Measurements from ENCODE around the gene SFMBT1. TPM values are rescaled to one million over a fixed set of nuclear protein-coding genes. Genes with fewer than 3 reads are reported as not detected.
"Not testable (repeated sequence)": the region's sequence is repeated elsewhere in the genome, so short reads cannot be mapped to it uniquely, and the experiment has no call there.

SFMBT1 gene
- total RNA-seq, 2 donors from 2014 or later: 6.9 to 10.3 TPM

DNA sequence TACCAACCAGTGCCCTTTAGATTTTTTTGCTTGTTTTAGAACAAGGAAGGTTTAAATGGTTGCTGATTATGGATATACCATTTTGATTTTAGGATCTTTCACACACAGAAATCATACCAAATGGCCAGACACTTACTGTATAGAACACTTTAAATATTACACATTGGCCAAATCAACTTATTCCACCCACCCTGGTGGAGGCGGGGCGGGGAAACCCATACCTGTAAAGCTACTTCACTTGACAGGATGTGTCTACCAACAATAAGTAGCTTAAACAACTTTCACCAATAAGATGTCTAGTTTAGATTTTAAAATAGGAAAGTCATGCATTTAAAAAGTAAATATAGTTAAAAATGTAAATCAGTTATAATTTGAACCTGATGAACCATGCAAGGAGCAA lies 17.0 kb upstream of the SFMBT1 start:
- no peak overlapping the region for H3K27ac ChIP-seq (ENCODE audit: low read depth, low read length)
- WGBS, 2 experiments (ENCODE audit: insufficient coverage in 1 of 2, insufficient read length in 1 of 2): 93% methylated on average over 2 of the region's 2 CpGs; no CpG with 5 or more reads in 1 of the 2 experiments
- H3K4me1 Mint-ChIP-seq: no peaks in the 10 kb centered on the region
- H3K9me3 Mint-ChIP-seq: no peaks in the 10 kb centered on the region
- H3K36me3 ChIP-seq (ENCODE audit: control insufficient read depth, insufficient read depth, low read length): no peaks in the 10 kb centered on the region
- no peaks in the 10 kb centered on the region for H3K4me1 ChIP-seq (ENCODE audit: control insufficient read depth, insufficient read depth, low read length)
- peaks cover 6% of the 10 kb centered on the region for H3K27me3 ChIP-seq (ENCODE audit: control insufficient read depth, insufficient read depth, low read length, poor library complexity, severe bottlenecking)
- H3K4me3 Mint-ChIP-seq: no peak overlapping the region
- TF ChIP-seq CTCF (conservative IDR thresholded peaks at IDR 0.05): no peak
- peaks cover 20% of the 10 kb centered on the region for H3K27me3 Mint-ChIP-seq (ENCODE audit: insufficient read depth)
- no peak overlapping the region for H3K4me3 ChIP-seq (ENCODE audit: low read length)
- H3K9ac ChIP-seq (ENCODE audit: extremely low read depth, low read length, poor library complexity, severe bottlenecking): no peak overlapping the region
- DNase-seq: no peak
- H3K36me3 Mint-ChIP-seq (ENCODE audit: low read depth): no peaks in the 10 kb centered on the region
- no peaks in the 10 kb centered on the region for H3K9me3 ChIP-seq (ENCODE audit: control insufficient read depth, low read length)
- no peak overlapping the region for H3K27ac Mint-ChIP-seq

DNA sequence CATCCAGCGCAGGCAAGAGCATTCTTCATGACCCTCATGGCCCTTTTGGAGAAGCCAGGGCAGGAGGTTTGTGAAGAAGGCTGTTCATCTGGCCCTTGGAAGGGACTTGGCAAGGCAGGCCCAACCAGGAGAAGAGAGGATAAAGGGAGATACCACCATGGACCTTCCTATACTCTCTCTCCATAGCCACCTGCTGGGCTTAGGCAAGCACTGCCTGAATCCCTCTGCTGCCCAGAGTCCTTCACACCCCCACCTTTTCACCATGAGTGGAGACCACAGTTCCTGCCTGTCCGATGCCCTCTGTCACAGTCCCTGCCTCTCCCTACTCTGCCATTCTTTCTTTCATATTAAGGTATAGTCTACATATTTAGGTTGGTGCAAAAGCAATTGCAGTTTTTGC lies 10.6 kb upstream of the SFMBT1 start:
- H3K4me3 ChIP-seq (ENCODE audit: low read length): no peak overlapping the region
- H3K9ac ChIP-seq (ENCODE audit: extremely low read depth, low read length, poor library complexity, severe bottlenecking): no peak overlapping the region
- Mint-ChIP-seq H3K27ac (no peak overlapping the region), H3K27me3 (ENCODE audit: insufficient read depth) (peaks cover 2% of the 10 kb centered on the region), H3K9me3 (no peaks in the 10 kb centered on the region), H3K4me3 (no peak overlapping the region), H3K36me3 (ENCODE audit: low read depth) (no peaks in the 10 kb centered on the region), H3K4me1 (peaks cover 9% of the 10 kb centered on the region)
- H3K36me3 ChIP-seq (ENCODE audit: control insufficient read depth, insufficient read depth, low read length): no peaks in the 10 kb centered on the region
- TF ChIP-seq CTCF (conservative IDR thresholded peaks at IDR 0.05): peak; percentile 74
- peak; percentile 69 for DNase-seq
- no peaks in the 10 kb centered on the region for H3K9me3 ChIP-seq (ENCODE audit: control insufficient read depth, low read length)
- no peak overlapping the region for H3K27ac ChIP-seq (ENCODE audit: low read depth, low read length)
- H3K27me3 ChIP-seq (ENCODE audit: control insufficient read depth, insufficient read depth, low read length, poor library complexity, severe bottlenecking): no peaks in the 10 kb centered on the region
- H3K4me1 ChIP-seq (ENCODE audit: control insufficient read depth, insufficient read depth, low read length): peaks cover 5% of the 10 kb centered on the region
- WGBS, 2 experiments (ENCODE audit: insufficient coverage in 1 of 2, insufficient read length in 1 of 2): 86 to 93% methylated on average over 1 to 2 of the region's 2 CpGs

DNA sequence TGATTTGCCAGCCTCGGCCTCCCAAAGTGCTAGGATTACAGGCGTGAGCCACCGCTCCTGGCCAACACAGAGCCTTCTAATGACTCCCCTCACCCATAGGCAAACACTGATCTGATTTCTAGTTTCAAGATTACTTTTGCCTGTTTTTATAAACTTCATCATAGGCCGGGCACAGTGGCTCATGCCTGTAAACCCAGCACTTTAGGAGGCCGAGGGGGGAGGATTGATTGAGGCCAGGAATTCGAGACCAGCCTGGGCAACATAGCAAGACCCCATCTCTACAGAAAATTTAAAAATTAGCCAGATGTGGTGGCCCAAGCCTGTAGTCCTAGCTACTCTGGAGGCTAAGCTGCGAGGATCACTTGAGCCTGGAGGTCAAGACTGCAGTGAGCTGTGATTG lies 8.4 kb upstream of the SFMBT1 start:
- WGBS, 2 experiments (ENCODE audit: insufficient coverage in 1 of 2, insufficient read length in 1 of 2): 75 to 89% methylated on average over 4 to 7 of the region's 7 CpGs
- H3K27me3 ChIP-seq (ENCODE audit: control insufficient read depth, insufficient read depth, low read length, poor library complexity, severe bottlenecking); H3K9me3 ChIP-seq (ENCODE audit: control insufficient read depth, low read length); H3K9me3 Mint-ChIP-seq; H3K27ac ChIP-seq (ENCODE audit: low read depth, low read length); H3K27me3 Mint-ChIP-seq (ENCODE audit: insufficient read depth); H3K9ac ChIP-seq (ENCODE audit: extremely low read depth, low read length, poor library complexity, severe bottlenecking); H3K4me3 ChIP-seq (ENCODE audit: low read length); H3K36me3 Mint-ChIP-seq (ENCODE audit: low read depth); DNase-seq; H3K4me1 ChIP-seq (ENCODE audit: control insufficient read depth, insufficient read depth, low read length); H3K27ac Mint-ChIP-seq; H3K4me3 Mint-ChIP-seq; H3K36me3 ChIP-seq (ENCODE audit: control insufficient read depth, insufficient read depth, low read length); H3K4me1 Mint-ChIP-seq: not testable (repeated sequence)

DNA sequence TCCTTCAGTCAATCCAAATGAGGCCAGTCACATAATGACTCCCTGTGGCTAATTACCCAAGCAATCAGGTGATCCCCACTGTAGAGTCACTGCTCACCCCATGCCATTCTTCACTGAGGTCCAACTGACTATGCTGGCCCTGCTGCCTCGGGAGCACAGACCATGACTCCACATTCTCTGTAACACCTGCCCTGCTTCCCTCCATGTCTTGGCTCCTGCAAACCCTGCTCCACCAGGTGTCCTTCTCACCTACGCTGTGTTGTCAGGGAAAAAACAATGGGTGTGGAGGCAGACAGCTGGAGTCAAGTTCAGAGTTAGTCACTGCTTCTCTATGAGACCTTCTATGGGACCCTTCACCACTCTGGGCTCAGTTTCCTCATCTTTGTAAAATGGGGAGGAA lies 6.1 kb upstream of the SFMBT1 start:
- H3K9me3 Mint-ChIP-seq: no peaks in the 10 kb centered on the region
- Histone ChIP-seq H3K36me3 (ENCODE audit: control insufficient read depth, insufficient read depth, low read length) (no peaks in the 10 kb centered on the region), H3K27ac (ENCODE audit: low read depth, low read length) (no peak overlapping the region), H3K9ac (ENCODE audit: extremely low read depth, low read length, poor library complexity, severe bottlenecking) (no peak overlapping the region), H3K9me3 (ENCODE audit: control insufficient read depth, low read length) (no peaks in the 10 kb centered on the region), H3K4me1 (ENCODE audit: control insufficient read depth, insufficient read depth, low read length) (peaks cover 5% of the 10 kb centered on the region), H3K4me3 (ENCODE audit: low read length) (no peak overlapping the region), H3K27me3 (ENCODE audit: control insufficient read depth, insufficient read depth, low read length, poor library complexity, severe bottlenecking) (peaks cover 13% of the 10 kb centered on the region)
- no peak overlapping the region for H3K27ac Mint-ChIP-seq
- no peak overlapping the region for H3K4me3 Mint-ChIP-seq
- TF ChIP-seq CTCF (conservative IDR thresholded peaks at IDR 0.05): no peak
- 67 to 83% methylated on average over 2 of the region's 2 CpGs for WGBS, 2 experiments (ENCODE audit: insufficient coverage in 1 of 2, insufficient read length in 1 of 2)
- no peaks in the 10 kb centered on the region for H3K36me3 Mint-ChIP-seq (ENCODE audit: low read depth)
- DNase-seq: peak; percentile 84
- peaks cover 9% of the 10 kb centered on the region for H3K4me1 Mint-ChIP-seq
- peaks cover 29% of the 10 kb centered on the region for H3K27me3 Mint-ChIP-seq (ENCODE audit: insufficient read depth)

Measured in endodermal cell (in vitro differentiated cells).